Measurements from ENCODE around the gene PCDHB12. TPM values are rescaled to one million over a fixed set of nuclear protein-coding genes. Genes with fewer than 3 reads are reported as not detected.

PCDHB12 gene
- total RNA-seq, 2 donors from 2014 or later = not detected

GRCh38 chr5:141260458-141261237, 52.1 kb downstream of the PCDHB12 start:
- Mint-ChIP-seq H3K9me3 (peaks cover 35% of the 10 kb centered on the region), H3K4me3 (no peak overlapping the region), H3K36me3 (peaks cover 56% of the 10 kb centered on the region), H3K4me1 (ENCODE audit: low read depth in 2 of 2) (no peaks in the 10 kb centered on the region), H3K27me3 (no peaks in the 10 kb centered on the region), H3K27ac (no peak overlapping the region)
- DNase-seq (ENCODE audit: low spot score) (no peak), ATAC-seq (no peak)

GRCh38 chr5:141261238-141261546, 52.7 kb downstream of the PCDHB12 start:
- Mint-ChIP-seq H3K27ac (no peak overlapping the region), H3K4me3 (no peak overlapping the region), H3K27me3 (no peaks in the 10 kb centered on the region), H3K4me1 (ENCODE audit: low read depth in 2 of 2) (no peaks in the 10 kb centered on the region), H3K36me3 (peaks cover 59% of the 10 kb centered on the region), H3K9me3 (peaks cover 39% of the 10 kb centered on the region)
- ATAC-seq (no peak), DNase-seq (ENCODE audit: low spot score) (no peak)

Other genes with a start within 250 kb of the PCDHB12 start
- gene PCDHAC2, start 242.2 kb upstream of the PCDHB12 start, total RNA-seq = not detected
- gene PCDHB1, start 157.3 kb upstream of the PCDHB12 start, total RNA-seq = not detected
- not detected for gene PCDHB2, start 114.1 kb upstream of the PCDHB12 start, total RNA-seq
- gene PCDHB3, start 108.2 kb upstream of the PCDHB12 start, total RNA-seq = not detected
- gene PCDHB4, start 86.9 kb upstream of the PCDHB12 start, total RNA-seq = not detected
- gene PCDHB5, start 73.5 kb upstream of the PCDHB12 start, total RNA-seq = not detected
- gene PCDHB6, start 58.7 kb upstream of the PCDHB12 start, total RNA-seq = not detected
- gene PCDHB7, start 36.1 kb upstream of the PCDHB12 start, total RNA-seq = not detected
- gene PCDHB8, start 30.9 kb upstream of the PCDHB12 start, total RNA-seq = not detected
- not detected for gene PCDHB16, start 26.3 kb upstream of the PCDHB12 start, total RNA-seq
- under 1 TPM in 1 of 2 donors, not detected in 1; 0.17 TPM for gene PCDHB9, start 21.6 kb upstream of the PCDHB12 start, total RNA-seq
- not detected for gene PCDHB10, start 16.4 kb upstream of the PCDHB12 start, total RNA-seq
- not detected for gene PCDHB11, start 9.1 kb upstream of the PCDHB12 start, total RNA-seq
- under 1 TPM in 1 of 2 donors, not detected in 1; 0.10 TPM for gene PCDHB13, start 5.2 kb downstream of the PCDHB12 start, total RNA-seq
- gene PCDHB14, start 14.6 kb downstream of the PCDHB12 start, total RNA-seq = not detected
- gene PCDHB15, start 36.7 kb downstream of the PCDHB12 start, total RNA-seq = not detected
- gene SLC25A2, start 95.3 kb downstream of the PCDHB12 start, total RNA-seq = 1 to 10 TPM in 1 of 2 donors, under 1 TPM in 1; 0.67 to 2.2 TPM
- gene TAF7, start 112.1 kb downstream of the PCDHB12 start, total RNA-seq = 10 to 100 TPM; 52.5 to 63.5 TPM
- under 1 TPM in 1 of 2 donors, not detected in 1; 0.07 TPM for gene PCDHGA1, start 121.8 kb downstream of the PCDHB12 start, total RNA-seq
- not detected for gene PCDHGA2, start 130.0 kb downstream of the PCDHB12 start, total RNA-seq
- not detected for gene PCDHGA3, start 135.1 kb downstream of the PCDHB12 start, total RNA-seq
- under 1 TPM; 0.12 to 0.17 TPM for gene PCDHGB1, start 141.4 kb downstream of the PCDHB12 start, total RNA-seq
- gene PCDHGA4, start 146.3 kb downstream of the PCDHB12 start, total RNA-seq = under 1 TPM; 0.48 to 0.50 TPM
- under 1 TPM; 0.47 to 0.76 TPM for gene PCDHGB2, start 151.3 kb downstream of the PCDHB12 start, total RNA-seq
- under 1 TPM; 0.33 to 0.36 TPM for gene PCDHGA5, start 155.4 kb downstream of the PCDHB12 start, total RNA-seq
- gene PCDHGB3, start 161.5 kb downstream of the PCDHB12 start, total RNA-seq = under 1 TPM; 0.71 to 0.81 TPM
- under 1 TPM; 0.40 to 0.73 TPM for gene PCDHGA6, start 165.2 kb downstream of the PCDHB12 start, total RNA-seq
- gene PCDHGA7, start 174.0 kb downstream of the PCDHB12 start, total RNA-seq = under 1 TPM; 0.10 to 0.25 TPM
- gene PCDHGB4, start 179.0 kb downstream of the PCDHB12 start, total RNA-seq = under 1 TPM; 0.29 to 0.39 TPM
- under 1 TPM; 0.19 to 0.20 TPM for gene PCDHGA8, start 183.9 kb downstream of the PCDHB12 start, total RNA-seq
- 1 to 10 TPM; 1.7 to 2.8 TPM for gene PCDHGB5, start 189.2 kb downstream of the PCDHB12 start, total RNA-seq
- gene PCDHGA9, start 194.1 kb downstream of the PCDHB12 start, total RNA-seq = under 1 TPM; 0.71 to 0.92 TPM
- gene PCDHGB6, start 199.3 kb downstream of the PCDHB12 start, total RNA-seq = 1 to 10 TPM in 1 of 2 donors, under 1 TPM in 1; 0.89 to 1.1 TPM
- gene PCDHGA10, start 204.3 kb downstream of the PCDHB12 start, total RNA-seq = 1 to 10 TPM in 1 of 2 donors, under 1 TPM in 1; 0.67 to 1.2 TPM
- gene PCDHGB7, start 209.0 kb downstream of the PCDHB12 start, total RNA-seq = under 1 TPM; 0.33 to 0.95 TPM
- gene PCDHGA11, start 212.3 kb downstream of the PCDHB12 start, total RNA-seq = under 1 TPM; 0.33 to 0.55 TPM
- 1 to 10 TPM in 1 of 2 donors, under 1 TPM in 1; 0.69 to 1.4 TPM for gene PCDHGA12, start 221.8 kb downstream of the PCDHB12 start, total RNA-seq